GM21576 (cell line): ENCODE data around the gene PSD.
"Not testable (repeated sequence)": the region's sequence is repeated elsewhere in the genome, so short reads cannot be mapped to it uniquely, and the experiment has no call there.

Experiments used
- ATAC-seq: cut with Tn5 transposase; IDR thresholded peaks from one replicate; pipeline ENCODE4 v1.9.1; 2021; ENCODE audit warnings: mild to moderate bottlenecking, moderate library complexity; ENCODE audit not compliant: unreplicated experiment

The PSD gene

DNA sequence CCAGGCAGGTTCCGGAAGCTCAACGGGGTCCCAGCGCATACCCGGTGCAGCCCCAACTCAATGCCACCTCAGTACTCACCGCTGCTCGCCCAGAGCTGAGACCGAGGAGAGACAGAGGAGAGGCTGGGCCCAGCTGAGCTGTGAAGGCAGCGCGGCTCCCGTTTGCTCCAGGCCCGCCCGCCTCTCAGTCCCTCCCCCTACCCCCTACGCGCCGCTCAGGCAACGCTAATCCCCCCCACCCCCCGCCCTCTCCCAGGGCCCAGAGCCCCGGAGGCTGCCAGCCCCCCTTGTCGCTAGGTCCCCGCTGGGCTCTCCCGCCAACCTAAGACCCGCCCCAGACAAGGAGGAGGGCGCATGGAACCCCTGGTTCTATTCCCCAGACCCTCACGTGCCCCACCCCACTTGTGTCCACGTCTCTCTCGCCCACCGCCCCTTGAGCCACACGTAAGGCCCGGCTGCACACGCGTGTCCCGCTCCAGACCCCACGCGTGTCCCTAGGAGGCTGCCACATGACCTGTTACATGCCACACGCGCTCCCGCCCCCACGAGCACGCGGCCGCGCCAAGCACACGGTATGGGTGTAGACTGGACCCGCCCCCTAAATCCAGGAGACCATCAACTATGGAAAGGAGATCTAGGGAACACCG, at the start of gene PSD:
TSS of gene PSD (minus strand) at position 164 of the 647 bp plus-strand sequence. CDS start 1,747 bp downstream, outside the sequence.
- no peak for ATAC-seq

DNA sequence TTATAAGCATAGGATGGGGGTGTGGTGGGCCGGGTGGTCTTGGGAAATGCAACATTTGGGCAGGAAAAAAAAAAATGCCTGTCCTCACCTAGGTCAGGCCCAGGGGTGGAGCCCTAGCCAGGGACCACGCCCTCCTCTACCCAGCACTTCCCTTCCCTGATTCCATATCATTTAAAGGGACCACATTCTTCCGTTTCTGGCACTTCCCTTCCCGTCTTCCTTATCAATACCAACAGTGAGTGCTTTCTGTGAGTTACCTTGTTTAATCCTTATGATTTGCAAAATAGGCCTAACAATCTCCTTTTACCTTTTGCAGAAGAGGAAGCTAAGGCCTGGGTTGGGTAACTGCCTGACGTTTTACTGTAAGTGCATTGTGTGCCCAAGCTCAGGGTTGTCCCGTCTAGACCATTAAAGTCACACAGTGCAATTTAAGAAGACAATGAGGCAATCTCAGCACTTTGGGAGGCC, 49.4 kb upstream of the PSD start:
- no peak for ATAC-seq

GRCh38 chr10:102467318-102467717, 48.7 kb upstream of the PSD start:
- no peak for ATAC-seq

DNA sequence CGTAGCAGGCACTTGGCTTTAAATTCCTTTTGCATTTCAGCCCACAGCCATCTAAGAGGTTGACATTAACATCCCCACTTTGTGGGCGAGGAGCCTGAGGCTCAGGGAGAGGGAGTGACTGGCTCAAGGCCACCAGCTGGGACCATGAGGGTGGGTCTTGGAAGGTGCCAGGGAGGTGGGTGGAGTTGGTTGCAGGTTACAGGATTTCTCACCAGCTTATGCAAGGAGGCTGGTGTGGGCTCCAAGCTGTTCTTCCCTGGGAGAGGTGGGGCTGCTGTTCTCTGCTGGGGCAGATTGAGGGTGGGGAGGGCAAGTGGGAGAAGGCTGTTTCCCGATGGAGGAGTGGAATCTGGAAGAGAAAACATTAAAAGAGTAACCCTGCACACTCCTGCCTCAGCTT, 46.9 kb upstream of the PSD start:
- ATAC-seq: no peak

GRCh38 chr10:102463983-102464382, 45.4 kb upstream of the PSD start:
- no peak for ATAC-seq

GRCh38 chr10:102462512-102463054, 44.0 kb upstream of the PSD start:
- no peak for ATAC-seq

DNA sequence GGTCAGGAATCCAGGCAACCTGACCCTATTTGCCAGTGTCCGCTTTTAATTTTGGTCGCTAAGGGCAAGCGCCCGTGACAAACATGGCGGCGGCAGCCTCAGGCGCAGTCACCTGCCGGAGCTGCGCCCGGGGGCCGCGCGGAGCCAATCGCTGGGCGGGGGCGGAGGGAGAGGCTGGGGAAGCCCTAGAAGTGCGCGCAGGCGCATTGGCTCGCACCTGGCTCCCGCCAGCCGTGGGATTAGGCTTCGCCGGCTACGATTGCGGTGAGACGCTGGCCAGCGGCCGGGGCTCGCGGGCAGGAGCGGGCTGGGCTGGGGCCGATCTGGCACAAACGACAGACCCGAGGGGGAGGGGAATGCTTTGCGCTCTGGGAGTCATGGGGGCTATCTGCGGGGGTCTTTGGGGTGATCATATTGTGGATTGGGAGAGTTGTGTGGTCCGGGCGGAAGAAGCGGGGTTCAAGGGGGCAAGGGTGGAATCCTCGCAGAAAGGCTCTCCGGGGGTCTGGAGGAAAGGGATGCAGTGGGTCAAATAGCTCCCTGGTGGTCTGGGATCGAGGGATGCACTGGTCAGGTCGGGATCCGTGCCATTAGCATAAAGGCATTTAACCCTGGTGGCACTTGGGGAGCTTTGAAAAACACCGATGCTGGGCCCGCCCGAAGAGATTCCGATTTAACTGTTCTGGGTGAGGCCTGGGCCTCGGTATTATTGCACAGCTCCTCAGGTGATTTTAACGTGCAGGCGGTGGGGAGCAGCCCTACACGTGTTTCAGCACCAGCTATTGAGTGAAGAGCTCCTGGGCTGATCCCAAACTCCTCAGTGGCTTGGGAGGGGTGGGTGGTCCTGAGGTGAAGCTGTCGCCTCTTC, 42.8 kb upstream of the PSD start:
- ATAC-seq: peak; percentile 79

- peak; percentile 26 for ATAC-seq
These were observed 42.2 kb upstream of the PSD start for GRCh38 chr10:102460836-102461186.

- no peak for ATAC-seq
These were observed 40.1 kb upstream of the PSD start for GRCh38 chr10:102458656-102459055.

- no peak for ATAC-seq
These were observed 39.1 kb upstream of the PSD start for GRCh38 chr10:102457591-102458150.

DNA sequence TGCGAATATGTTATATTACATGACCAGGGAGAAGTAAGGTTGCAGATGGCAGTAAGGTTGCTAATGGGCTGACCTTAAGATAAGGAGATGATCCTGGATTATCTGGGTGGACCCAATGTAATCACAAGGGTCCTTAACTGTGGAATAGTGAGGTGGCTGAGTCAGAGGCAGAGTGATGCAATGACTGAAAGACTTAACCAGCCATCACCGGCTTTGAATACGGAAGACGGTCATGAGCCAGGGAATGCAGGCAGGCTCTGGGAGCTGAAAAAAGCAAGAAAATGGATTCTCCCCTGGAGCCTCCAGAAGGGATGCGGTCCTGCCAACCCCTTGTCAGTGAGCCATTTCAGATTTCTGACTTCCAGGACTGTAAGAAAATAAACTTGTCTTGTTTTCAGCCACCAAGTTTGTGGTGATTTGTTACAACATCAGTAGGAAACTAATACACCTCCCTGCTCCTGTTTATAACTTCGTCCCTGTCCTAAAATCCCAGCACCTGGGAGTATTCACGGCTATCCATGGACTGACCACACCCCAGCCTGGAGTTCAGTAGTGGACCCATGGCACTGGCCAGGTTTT, 37.4 kb upstream of the PSD start:
- ATAC-seq: no peak

GRCh38 chr10:102454662-102455487, 36.3 kb upstream of the PSD start:
- not testable (repeated sequence) for ATAC-seq

- ATAC-seq: no peak
These were observed 34.9 kb upstream of the PSD start for GRCh38 chr10:102453502-102453901.

- ATAC-seq: no peak
These were observed 34.2 kb upstream of the PSD start for GRCh38 chr10:102452672-102453340.

GRCh38 chr10:102451105-102451969, 32.8 kb upstream of the PSD start, which contains the start of gene C10orf95:
C10orf95 (minus strand) TSS chr10:102451543; CDS start chr10:102451093, 450 bp downstream.
- no peak for ATAC-seq

GRCh38 chr10:102450374-102451104, 32.0 kb upstream of the PSD start:
- ATAC-seq: peak; percentile 71

DNA sequence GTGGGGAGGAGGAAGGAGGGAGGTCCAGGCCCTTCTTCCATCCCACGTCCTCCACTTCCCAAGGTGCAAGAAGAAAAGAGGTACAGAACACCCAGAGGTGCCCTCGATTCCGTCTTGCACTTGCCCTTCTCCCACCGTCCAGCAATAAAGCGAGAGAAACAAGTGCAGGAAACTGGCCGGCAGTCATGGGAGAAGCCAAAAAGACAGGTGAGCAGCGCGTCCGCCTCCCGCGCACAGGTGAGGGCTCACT, 31.5 kb upstream of the PSD start:
- no peak for ATAC-seq
